HCT116 (cell line): ENCODE results near the gene COMMD6. TPM values are rescaled to one million over a fixed set of nuclear protein-coding genes. Genes with fewer than 3 reads are reported as not detected.
A peak's percentile ranks its signal among the peaks of the same experiment; 100 is the strongest.

Experiments
- ATAC-seq: fragments of 200-7000 bp; cut with Tn5 transposase; 2 replicates; pipeline ENCODE4 v1.9.1; 2020; ENCODE audit warnings: mild to moderate bottlenecking, moderate library complexity
- BruUV-seq: library from RNA; stranded (reverse); fragments of 400-500 nt; replicated peaks from 2 replicates; lab custom pipeline; 2021; lab: Mats Ljungman, UMichigan
- CTCF ChIA-PET: fragments of 300-600 bp; sonication (Branson Sonifier 250); formaldehyde crosslinking; loops from one replicate; lab custom pipeline; 2021; ENCODE audit warnings: antibody characterized with exemption; lab: Charles Lee
- POLR2A ChIA-PET: fragments of 300-600, 350-600 bp; sonication (Branson Sonifier 250); formaldehyde crosslinking; loops from one replicate; lab custom pipeline; 2021; ENCODE audit warnings: antibody characterized with exemption; lab: Charles Lee
- RAD21 ChIA-PET, 2 experiments: fragments of 300-600 bp; sonication (Branson Sonifier 250); formaldehyde crosslinking; loops; one replicate each; lab custom pipeline; 2023; ENCODE audit warnings: low total read pairs in 2 of 2; ENCODE audit not compliant: uncharacterized antibody in 2 of 2, unreplicated experiment in 2 of 2, low non-redundant PET in 1 of 2; lab: Charles Lee
- DNase-seq: peaks from one replicate; pipeline ENCODE4 v3.0.0-alpha.2; 2010; ENCODE audit warnings: low read depth, low spot score
- H2AFZ ChIP-seq: fragments of 200-600 bp; shearing (Covaris generic), sonication (generic); 2 replicates; pipeline ENCODE4 v1.6.1; 2017; ENCODE audit warnings: low read depth, mixed run types, mixed read lengths, antibody characterized with exemption, low read length; ENCODE audit not compliant: poor library complexity, severe bottlenecking
- H3K27ac ChIP-seq: 2 replicates; pipeline ENCODE4 v1.5.1; 2012; ENCODE audit warnings: low read depth, low read length
- H3K27me3 ChIP-seq: fragments of 200-600 bp; sonication (generic); 2 replicates; pipeline ENCODE4 v1.6.1; 2016; ENCODE audit warnings: mixed run types, low read length, mixed read lengths; ENCODE audit not compliant: insufficient read depth
- H3K36me3 ChIP-seq, 2 experiments: fragments of 200-500 bp in 1 of 2; fragments of 200-600 bp in 1 of 2; sonication (Bioruptor generic) in 1 of 2; sonication (generic) in 1 of 2; 2 replicates each; pipeline versions ENCODE4 v1.5.1 to v1.6.1; 2014 to 2016; ENCODE audit warnings: low read length in 2 of 2, inconsistent platforms in 1 of 2, mixed read lengths in 1 of 2, mixed run types in 1 of 2; ENCODE audit not compliant: insufficient read depth in 2 of 2, control insufficient read depth in 1 of 2
- H3K4me1 ChIP-seq, 2 experiments: fragments of 200-600 bp in 1 of 2; sonication (generic) in 1 of 2; 2 replicates each; pipeline versions ENCODE4 v1.5.1 to v1.6.1; 2012 to 2017; ENCODE audit warnings: low read length in 2 of 2, inconsistent platforms in 1 of 2, mild to moderate bottlenecking in 1 of 2, mixed read lengths in 1 of 2, mixed run types in 1 of 2, moderate library complexity in 1 of 2; ENCODE audit not compliant: insufficient read depth in 2 of 2, control insufficient read depth in 1 of 2
- H3K4me2 ChIP-seq: fragments of 200-600 bp; sonication (generic); 2 replicates; pipeline ENCODE4 v1.6.1; 2017; ENCODE audit warnings: mixed run types, low read length, mixed read lengths
- H3K4me3 ChIP-seq, 2 experiments: fragments of 200-600 bp in 1 of 2; sonication (generic) in 1 of 2; replicated peaks in 1 of 2; 2 replicates each; pipeline ENCODE4 v1.5.1; 2011 to 2016; ENCODE audit warnings: low read length in 2 of 2, control low read depth in 1 of 2, low read depth in 1 of 2, mild to moderate bottlenecking in 1 of 2, mixed read lengths in 1 of 2, mixed run types in 1 of 2
- H3K79me2 ChIP-seq: fragments of 200-600 bp; sonication (generic); 2 replicates; pipeline ENCODE4 v1.6.1; 2017; ENCODE audit warnings: mild to moderate bottlenecking, mixed run types, low read length, moderate library complexity, mixed read lengths; ENCODE audit not compliant: insufficient read depth
- H3K9ac ChIP-seq: fragments of 200-600 bp; sonication (generic); 2 replicates; pipeline ENCODE4 v1.6.1; 2016; ENCODE audit warnings: low read length, mixed read lengths
- H3K9me2 ChIP-seq: fragments of 200-600 bp; sonication (generic), shearing (Covaris generic); 2 replicates; pipeline ENCODE4 v1.6.1; 2017; ENCODE audit warnings: mixed run types, mild to moderate bottlenecking, moderate library complexity; ENCODE audit not compliant: insufficient read depth
- H3K9me3 ChIP-seq, 2 experiments: fragments of 200-500 bp in 1 of 2; fragments of 200-600 bp in 1 of 2; sonication (Bioruptor generic) in 1 of 2; sonication (generic) in 1 of 2; 2 replicates each; pipeline ENCODE4 v1.6.1; 2014 to 2017; ENCODE audit warnings: low read length in 2 of 2, mixed read lengths in 2 of 2, inconsistent platforms in 1 of 2, low read depth in 1 of 2, mild to moderate bottlenecking in 1 of 2, mixed run types in 1 of 2, moderate library complexity in 1 of 2; ENCODE audit not compliant: control insufficient read depth in 1 of 2, insufficient read depth in 1 of 2
- H4K20me1 ChIP-seq: fragments of 200-600 bp; sonication (generic), shearing (Covaris generic); 2 replicates; pipeline ENCODE4 v1.6.1; 2017; ENCODE audit warnings: mixed run types, mild to moderate bottlenecking, moderate library complexity; ENCODE audit not compliant: insufficient read depth
- REST ChIP-seq: IDR thresholded peaks from 2 replicates; pipeline ENCODE4 v1.6.1; 2012; ENCODE audit warnings: low read depth
- intact Hi-C: fragments of 100-400 bp; cut with micrococcal nuclease; formaldehyde crosslinking; loops from 2 replicates; pipeline ENCODE4 v1.10.0; 2022
- total RNA-seq: library from RNA; stranded (reverse); gene quantifications from one replicate; pipeline ENCODE4 v1.2.1, GENCODE V29; 2021; ENCODE audit not compliant: unreplicated experiment
- TF ChIP-seq, protein P1 (sequence below), 3 experiments: fragments of 200-600 bp in 1 of 3; sonication (generic) in 1 of 3; IDR thresholded peaks in 2 of 3; conservative IDR thresholded peaks in 1 of 3; 2 replicates each; pipeline ENCODE4 v1.5.1; 2012 to 2017; ENCODE audit warnings: low read depth in 2 of 3, low read length in 2 of 3, antibody characterized with exemption in 1 of 3, borderline replicate concordance in 1 of 3, control low read depth in 1 of 3, mild to moderate bottlenecking in 1 of 3, mixed read lengths in 1 of 3, mixed run types in 1 of 3, moderate library complexity in 1 of 3; ENCODE audit not compliant: insufficient read depth in 1 of 3

Gene COMMD6
- total RNA-seq, 1 experiment from 2014 or later, result 108 TPM

GRCh38 chr13:75482820-75483079 lies 54.9 kb downstream of the COMMD6 start:
- DNase-seq (no peak), ATAC-seq (no peak)
- Histone ChIP-seq H3K4me3 (peak overlapping the region; percentile 72 to 76), H4K20me1 (no peaks in the 10 kb centered on the region), H3K27me3 (no peaks in the 10 kb centered on the region), H3K4me2 (peak overlapping the region; percentile 88), H3K79me2 (peaks cover 31% of the 10 kb centered on the region), H3K9me2 (no peaks in the 10 kb centered on the region), H3K9ac (peak overlapping the region; percentile 79), H3K36me3 (no peaks in the 10 kb centered on the region), H3K27ac (peak overlapping the region; percentile 82; the same call in 1 of the 2 replicates), H3K4me1 (peaks cover 23 to 38% of the 10 kb centered on the region in 2 experiments), H2AFZ (peak overlapping the region; percentile 70), H3K9me3 (no peaks in the 10 kb centered on the region)
- RAD21 ChIA-PET, result interaction anchor here in 1 of 2 experiments (1.1 kb wide), 1 partner anchor 66 kb away, joined by 3 read pairs; no protein-coding TSS in a partner anchor
- POLR2A ChIA-PET, result interaction anchor here (1.2 kb wide), 1 partner anchor 67 kb away, joined by 4 read pairs; the partner anchor contains the start of gene UCHL3
- TF ChIP-seq REST, result no peak
- TF ChIP-seq, protein P1, sequence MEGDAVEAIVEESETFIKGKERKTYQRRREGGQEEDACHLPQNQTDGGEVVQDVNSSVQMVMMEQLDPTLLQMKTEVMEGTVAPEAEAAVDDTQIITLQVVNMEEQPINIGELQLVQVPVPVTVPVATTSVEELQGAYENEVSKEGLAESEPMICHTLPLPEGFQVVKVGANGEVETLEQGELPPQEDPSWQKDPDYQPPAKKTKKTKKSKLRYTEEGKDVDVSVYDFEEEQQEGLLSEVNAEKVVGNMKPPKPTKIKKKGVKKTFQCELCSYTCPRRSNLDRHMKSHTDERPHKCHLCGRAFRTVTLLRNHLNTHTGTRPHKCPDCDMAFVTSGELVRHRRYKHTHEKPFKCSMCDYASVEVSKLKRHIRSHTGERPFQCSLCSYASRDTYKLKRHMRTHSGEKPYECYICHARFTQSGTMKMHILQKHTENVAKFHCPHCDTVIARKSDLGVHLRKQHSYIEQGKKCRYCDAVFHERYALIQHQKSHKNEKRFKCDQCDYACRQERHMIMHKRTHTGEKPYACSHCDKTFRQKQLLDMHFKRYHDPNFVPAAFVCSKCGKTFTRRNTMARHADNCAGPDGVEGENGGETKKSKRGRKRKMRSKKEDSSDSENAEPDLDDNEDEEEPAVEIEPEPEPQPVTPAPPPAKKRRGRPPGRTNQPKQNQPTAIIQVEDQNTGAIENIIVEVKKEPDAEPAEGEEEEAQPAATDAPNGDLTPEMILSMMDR (IDR thresholded peaks at IDR 0.05 in 2 of 3, conservative IDR thresholded peaks at IDR 0.05 in 1 of 3; ENCODE audit: borderline replicate concordance in 1 of 3, insufficient read depth in 1 of 3, low read depth in 2 of 3, low read length in 2 of 3), result 0 out of 6 replicates have a peak, but pooled peaks of 1 of the 3 experiments have one; percentile 2
- CTCF ChIA-PET, result interaction anchor here (0.8 to 1.9 kb wide), 11 partner anchors 9 to 186 kb away, joined by 3 to 13 read pairs (median 4); partner anchors contain the start of gene UCHL3
- BruUV-seq, result TSS peak; percentile 41
- intact Hi-C loops, result loop anchor here (2.0 kb wide), 1 partner anchor 66 kb away; the partner anchor contains the start of gene UCHL3
